NCI-H2196 (cell line): ENCODE measurements around the gene PRSS50.
"Not testable (repeated sequence)": the region's sequence is repeated elsewhere in the genome, so short reads cannot be mapped to it uniquely, and the experiment has no call there.

Experiments used
- DNase-seq: peaks from one replicate; lab custom pipeline; 2025; ENCODE audit not compliant: unreplicated experiment; lab: John Stamatoyannopoulos, UW

Gene PRSS50

GRCh38 chr3:46717447-46718231 lies at the start of gene PRSS50:
PRSS50 (minus strand) TSS chr3:46717869; CDS start chr3:46717824, 45 bp downstream.
- no peak for DNase-seq

- DNase-seq, result no peak
Measured at GRCh38 chr3:46764206-46764605, 46.5 kb upstream of the PRSS50 start.

- no peak for DNase-seq
Measured at GRCh38 chr3:46763178-46763577, 45.5 kb upstream of the PRSS50 start.

GRCh38 chr3:46759239-46760167 lies 41.8 kb upstream of the PRSS50 start:
- DNase-seq, result no peak

GRCh38 chr3:46756642-46757041 lies 39.0 kb upstream of the PRSS50 start:
- DNase-seq, result no peak

GRCh38 chr3:46755646-46756045 lies 38.0 kb upstream of the PRSS50 start:
- DNase-seq, result no peak

- not testable (repeated sequence) for DNase-seq
Measured at GRCh38 chr3:46753127-46753526, 35.5 kb upstream of the PRSS50 start.

GRCh38 chr3:46750555-46751038 lies 32.9 kb upstream of the PRSS50 start:
- no peak for DNase-seq

GRCh38 chr3:46749129-46749528 lies 31.5 kb upstream of the PRSS50 start:
- no peak for DNase-seq

GRCh38 chr3:46748170-46748569 lies 30.5 kb upstream of the PRSS50 start:
- no peak for DNase-seq

GRCh38 chr3:46746711-46747110 lies 29.0 kb upstream of the PRSS50 start:
- no peak for DNase-seq

- no peak for DNase-seq
Measured at GRCh38 chr3:46742992-46743585, 25.4 kb upstream of the PRSS50 start.

- not testable (repeated sequence) for DNase-seq
Measured at GRCh38 chr3:46739565-46739964, 21.9 kb upstream of the PRSS50 start.

- DNase-seq, result no peak
Measured at GRCh38 chr3:46737329-46737731, 19.7 kb upstream of the PRSS50 start.

GRCh38 chr3:46736006-46736872 lies 18.6 kb upstream of the PRSS50 start:
- no peak for DNase-seq

GRCh38 chr3:46734773-46735172 lies 17.1 kb upstream of the PRSS50 start:
- no peak for DNase-seq

GRCh38 chr3:46733026-46733800 lies 15.5 kb upstream of the PRSS50 start:
- no peak for DNase-seq

- no peak for DNase-seq
Measured at GRCh38 chr3:46731795-46732194, 14.1 kb upstream of the PRSS50 start.

GRCh38 chr3:46730819-46731218 lies 13.2 kb upstream of the PRSS50 start:
- no peak for DNase-seq

- DNase-seq, result no peak
Measured at GRCh38 chr3:46729038-46729437, 11.4 kb upstream of the PRSS50 start.
